ENCODE results near the gene TBC1D19.

DNA sequence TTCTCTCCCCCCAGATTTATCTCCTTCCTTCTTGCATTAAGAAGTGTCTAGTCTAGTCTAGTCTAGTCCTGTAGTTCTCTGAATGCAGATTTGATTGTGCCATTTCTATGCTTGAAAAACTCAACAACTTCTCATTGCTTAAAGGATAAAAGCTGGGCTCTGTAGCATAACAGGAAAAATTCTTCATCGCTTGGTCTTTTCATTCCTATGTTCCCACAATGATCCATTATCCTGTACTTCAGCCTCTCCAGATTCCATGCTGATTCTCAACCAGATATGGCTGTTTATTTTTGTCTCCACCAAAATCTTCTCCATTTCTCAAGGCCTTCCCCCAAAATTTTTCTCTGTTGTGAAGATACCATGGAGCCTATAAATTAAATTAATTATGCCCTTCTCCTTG, 173.9 kb downstream of the TBC1D19 start:
- TF ChIP-seq, protein P1, sequence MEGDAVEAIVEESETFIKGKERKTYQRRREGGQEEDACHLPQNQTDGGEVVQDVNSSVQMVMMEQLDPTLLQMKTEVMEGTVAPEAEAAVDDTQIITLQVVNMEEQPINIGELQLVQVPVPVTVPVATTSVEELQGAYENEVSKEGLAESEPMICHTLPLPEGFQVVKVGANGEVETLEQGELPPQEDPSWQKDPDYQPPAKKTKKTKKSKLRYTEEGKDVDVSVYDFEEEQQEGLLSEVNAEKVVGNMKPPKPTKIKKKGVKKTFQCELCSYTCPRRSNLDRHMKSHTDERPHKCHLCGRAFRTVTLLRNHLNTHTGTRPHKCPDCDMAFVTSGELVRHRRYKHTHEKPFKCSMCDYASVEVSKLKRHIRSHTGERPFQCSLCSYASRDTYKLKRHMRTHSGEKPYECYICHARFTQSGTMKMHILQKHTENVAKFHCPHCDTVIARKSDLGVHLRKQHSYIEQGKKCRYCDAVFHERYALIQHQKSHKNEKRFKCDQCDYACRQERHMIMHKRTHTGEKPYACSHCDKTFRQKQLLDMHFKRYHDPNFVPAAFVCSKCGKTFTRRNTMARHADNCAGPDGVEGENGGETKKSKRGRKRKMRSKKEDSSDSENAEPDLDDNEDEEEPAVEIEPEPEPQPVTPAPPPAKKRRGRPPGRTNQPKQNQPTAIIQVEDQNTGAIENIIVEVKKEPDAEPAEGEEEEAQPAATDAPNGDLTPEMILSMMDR (IDR thresholded peaks at IDR 0.05; ENCODE audit: low read depth, low read length, missing input control) = no peak
- no peak for TF ChIP-seq RXRA (IDR thresholded peaks at IDR 0.05)

Measured in liver (tissue), 3 donors.